T-cell (primary cell): ENCODE data around the gene THAP7. TPM values are rescaled to one million over a fixed set of nuclear protein-coding genes. Genes with fewer than 3 reads are reported as not detected.

Experiments
- total RNA-seq, 35 experiments: library from RNA in 6 of 35; stranded (reverse) in 6 of 35; fragments of 120-200 nt in 1 of 35; gene quantifications; one replicate each; pipeline versions ENCODE4 v1.2.1 to v1.2.4 and lab custom pipeline; 2013 to 2026

The THAP7 gene
- total RNA-seq, 5 donors from 2014 or later (not counting 1 experiment from before 2014, with no cell fraction given) = 46.4 to 61.1 (median 56.8) TPM

Other genes starting within 250 kb of the THAP7 start
- under 1 TPM in 3 of 5 donors, not detected in 2; 0.16 to 0.30 (median 0.26) TPM for gene SERPIND1, start 228.0 kb downstream of the THAP7 start, total RNA-seq
- 100 to 1,000 TPM; 135 to 187 (median 143) TPM for gene PI4KA, start 143.3 kb downstream of the THAP7 start, total RNA-seq
- 10 to 100 TPM; 15.8 to 26.2 (median 23.3) TPM for gene SNAP29, start 143.1 kb downstream of the THAP7 start, total RNA-seq
- 10 to 100 TPM; 41.7 to 87.7 (median 85.4) TPM for gene CRKL, start 84.7 kb downstream of the THAP7 start, total RNA-seq
- 1 to 10 TPM in 2 of 5 donors, under 1 TPM in 3; 0.33 to 1.7 (median 0.66) TPM for gene AIFM3, start 34.9 kb downstream of the THAP7 start, total RNA-seq
- gene LZTR1, start 19.8 kb downstream of the THAP7 start, total RNA-seq = 100 to 1,000 TPM in 3 of 5 donors, 10 to 100 TPM in 2; 57.1 to 118 (median 105) TPM
- 1 to 10 TPM in 3 of 5 donors, under 1 TPM in 2; 0.29 to 1.6 (median 1.0) TPM for gene P2RX6, start 13.0 kb upstream of the THAP7 start, total RNA-seq
- under 1 TPM in 3 of 5 donors, not detected in 2; 0.14 to 0.76 (median 0.41) TPM for gene SLC7A4, start 30.4 kb upstream of the THAP7 start, total RNA-seq
- gene LRRC74B, start 43.8 kb upstream of the THAP7 start, total RNA-seq = under 1 TPM in 2 of 5 donors, not detected in 3; 0.16 to 0.25 TPM